MCF 10A (cell line): ENCODE results near the gene TEC. TPM values are rescaled to one million over a fixed set of nuclear protein-coding genes. Genes with fewer than 3 reads are reported as not detected.

Experiments
- BruUV-seq: library from RNA; stranded (reverse); fragments of 400-500 nt; replicated peaks from 2 replicates; lab custom pipeline; 2021; lab: Mats Ljungman, UMichigan
- CTCF ChIA-PET: fragments of 300-600 bp; sonication (Branson Sonifier 250); formaldehyde crosslinking; extraction: SDS; loops from one replicate; lab custom pipeline; 2021; ENCODE audit warnings: antibody characterized with exemption, inconsistent platforms; lab: Yijun Ruan, JAX
- POLR2A ChIA-PET: fragments of 300-600, 350-650 bp; sonication (Branson Sonifier 250); formaldehyde crosslinking; extraction: SDS; loops from one replicate; lab custom pipeline; 2020; ENCODE audit warnings: antibody characterized with exemption, inconsistent platforms; lab: Yijun Ruan, JAX
- DNase-seq: peaks from one replicate; pipeline ENCODE4 v3.0.0-alpha.2; 2018; ENCODE audit not compliant: unreplicated experiment
- H3K27ac Mint-ChIP-seq: one replicate; pipeline ENCODE4 v1.8.0; 2022; ENCODE audit warnings: mild to moderate bottlenecking, low read depth, mixed read lengths; ENCODE audit not compliant: unreplicated experiment
- H3K27me3 Mint-ChIP-seq: one replicate; pipeline ENCODE4 v1.8.0; 2022; ENCODE audit warnings: mixed read lengths; ENCODE audit not compliant: insufficient read depth, unreplicated experiment
- H3K36me3 Mint-ChIP-seq: one replicate; pipeline ENCODE4 v1.8.0; 2022; ENCODE audit warnings: mild to moderate bottlenecking, moderate library complexity, mixed read lengths; ENCODE audit not compliant: insufficient read depth, unreplicated experiment
- H3K4me1 Mint-ChIP-seq: one replicate; pipeline ENCODE4 v1.8.0; 2022; ENCODE audit warnings: mixed read lengths; ENCODE audit not compliant: insufficient read depth, unreplicated experiment
- H3K4me3 Mint-ChIP-seq: one replicate; pipeline ENCODE4 v1.8.0; 2022; ENCODE audit warnings: mild to moderate bottlenecking, moderate library complexity, mixed read lengths; ENCODE audit not compliant: unreplicated experiment
- H3K9me3 Mint-ChIP-seq: one replicate; pipeline ENCODE4 v1.8.0; 2022; ENCODE audit warnings: mixed read lengths; ENCODE audit not compliant: unreplicated experiment
- CTCF ChIP-seq: fragments of 200-600 bp; IDR thresholded peaks from one replicate; pipeline ENCODE4 v1.8.0; 2022; ENCODE audit warnings: antibody characterized with exemption, mild to moderate bottlenecking; ENCODE audit not compliant: unreplicated experiment
- intact Hi-C: fragments of 100-400 bp; cut with micrococcal nuclease; formaldehyde crosslinking; loops from 2 replicates; pipeline ENCODE4 v1.14.1; 2022
- total RNA-seq: library from RNA; stranded (reverse); gene quantifications from 2 replicates; pipeline ENCODE4 v1.2.3, GENCODE V29; 2022

The TEC gene
- total RNA-seq, 1 experiment from 2014 or later, result 1.1 TPM

- intact Hi-C loops, result no loop called here
- no peak overlapping the region for H3K4me3 Mint-ChIP-seq
- BruUV-seq, result no TSS peak
- ChIA-PET POLR2A (interaction anchor here (0.6 to 1.3 kb wide), 2 partner anchors 10 to 98 kb away, joined by 3 to 4 read pairs; no protein-coding TSS in a partner anchor), CTCF (interaction anchor here (0.5 to 0.7 kb wide), 2 partner anchors 237 to 238 kb away, joined by 3 read pairs; no protein-coding TSS in a partner anchor)
- H3K36me3 Mint-ChIP-seq, result no peaks in the 10 kb centered on the region
- H3K27ac Mint-ChIP-seq, result no peak overlapping the region
- no peak for DNase-seq
- peaks cover 5% of the 10 kb centered on the region for H3K4me1 Mint-ChIP-seq
- no peak for TF ChIP-seq CTCF
- no peaks in the 10 kb centered on the region for H3K27me3 Mint-ChIP-seq
- H3K9me3 Mint-ChIP-seq, result no peaks in the 10 kb centered on the region
Measured at GRCh38 chr4:48308901-48309300, 39.3 kb upstream of the TEC start.

GRCh38 chr4:48307528-48307927 lies 37.9 kb upstream of the TEC start:
- CTCF ChIA-PET, result interaction anchor here (1.1 to 1.2 kb wide), 2 partner anchors 8 to 18 kb away, joined by 3 to 6 read pairs; no protein-coding TSS in a partner anchor
- no TSS peak for BruUV-seq
- POLR2A ChIA-PET, result interaction anchor here (1.3 kb wide), 1 partner anchor 8 kb away, joined by 4 read pairs; no protein-coding TSS in a partner anchor
- H3K4me1 Mint-ChIP-seq, result peaks cover 5% of the 10 kb centered on the region
- no peak overlapping the region for H3K27ac Mint-ChIP-seq
- H3K27me3 Mint-ChIP-seq, result no peaks in the 10 kb centered on the region
- TF ChIP-seq CTCF, result no peak
- DNase-seq, result no peak
- no peaks in the 10 kb centered on the region for H3K36me3 Mint-ChIP-seq
- intact Hi-C loops, result no loop called here
- no peaks in the 10 kb centered on the region for H3K9me3 Mint-ChIP-seq
- no peak overlapping the region for H3K4me3 Mint-ChIP-seq

- no peak for DNase-seq
- TF ChIP-seq CTCF, result no peak
- CTCF ChIA-PET, result no interaction called here
- no TSS peak for BruUV-seq
- intact Hi-C loops, result no loop called here
- no peak overlapping the region for H3K4me3 Mint-ChIP-seq
- peaks cover 5% of the 10 kb centered on the region for H3K4me1 Mint-ChIP-seq
- H3K9me3 Mint-ChIP-seq, result no peaks in the 10 kb centered on the region
- H3K36me3 Mint-ChIP-seq, result no peaks in the 10 kb centered on the region
- POLR2A ChIA-PET, result no interaction called here
- no peaks in the 10 kb centered on the region for H3K27me3 Mint-ChIP-seq
- no peak overlapping the region for H3K27ac Mint-ChIP-seq
Measured at GRCh38 chr4:48305508-48305907, 35.9 kb upstream of the TEC start.

GRCh38 chr4:48300004-48300403 lies 30.4 kb upstream of the TEC start:
- intact Hi-C loops, result no loop called here
- BruUV-seq, result no TSS peak
- no peak for DNase-seq
- Mint-ChIP-seq H3K9me3 (no peaks in the 10 kb centered on the region), H3K27me3 (no peaks in the 10 kb centered on the region), H3K4me3 (no peak overlapping the region), H3K27ac (no peak overlapping the region), H3K4me1 (peaks cover 5% of the 10 kb centered on the region), H3K36me3 (no peaks in the 10 kb centered on the region)
- TF ChIP-seq CTCF, result no peak
- POLR2A ChIA-PET, result interaction anchor here (1.3 kb wide), 1 partner anchor 8 kb away, joined by 4 read pairs; no protein-coding TSS in a partner anchor
- CTCF ChIA-PET, result no interaction called here
